GM18526 (cell line): ENCODE results near the gene TRIM26.

Source experiments
- POLR2A ChIP-seq: IDR thresholded peaks from 3 replicates; pipeline ENCODE4 v1.6.1; 2011; ENCODE audit not compliant: insufficient read length; ENCODE audit errors: extremely low read depth

The TRIM26 gene

GRCh38 chr6:30163090-30163917 lies 49.9 kb downstream of the TRIM26 start, which contains the start of gene TRIM15:
TSS of gene TRIM15 (plus strand) at chr6:30163546. CDS start at chr6:30163685, 139 bp downstream.
- no peak for TF ChIP-seq POLR2A

DNA sequence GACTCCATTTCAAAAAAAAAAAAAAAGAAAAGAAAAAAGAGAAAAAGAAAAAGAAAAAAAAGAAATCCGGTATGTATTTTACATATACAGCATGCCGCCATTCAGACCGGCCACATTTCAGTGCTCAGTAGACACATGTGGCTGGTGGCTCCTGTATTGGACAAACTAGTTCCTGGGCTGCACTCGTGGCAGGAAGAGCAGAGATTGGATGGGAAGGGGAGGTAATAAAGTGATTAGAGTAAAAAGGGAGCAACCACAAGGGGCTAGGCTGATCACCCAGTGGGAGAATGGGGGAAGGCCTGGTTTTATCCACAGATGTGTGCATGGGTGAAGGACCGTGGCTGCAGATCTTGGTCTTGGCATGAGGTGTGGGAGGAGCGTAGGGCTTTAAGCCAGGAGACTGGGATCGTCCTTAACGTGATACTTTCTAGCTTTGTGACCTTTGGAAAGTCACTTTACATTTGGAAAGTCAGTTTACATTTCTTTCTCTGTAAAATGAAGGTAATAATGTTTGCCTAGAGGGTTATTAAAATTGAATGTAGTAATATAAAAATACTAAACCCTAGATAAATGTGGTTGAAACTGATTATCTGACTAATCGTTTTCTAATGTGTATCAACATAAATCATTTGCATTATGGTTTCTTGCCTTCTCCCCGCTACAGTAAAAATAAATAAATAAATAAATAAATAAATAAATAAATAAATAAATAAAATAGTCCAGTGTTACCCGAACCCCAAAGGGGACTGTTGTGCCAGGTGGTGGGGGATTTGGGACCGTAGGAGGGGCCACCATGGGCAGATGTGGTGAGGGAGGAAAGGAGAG lies 50.7 kb downstream of the TRIM26 start:
- no peak for TF ChIP-seq POLR2A

- no peak for TF ChIP-seq POLR2A
These were observed 52.2 kb downstream of the TRIM26 start, which contains the start of gene TRIM10 for GRCh38 chr6:30160785-30161531. TSS of gene TRIM10 (minus strand) at chr6:30161211. CDS start at chr6:30160858, 353 bp downstream.

- TF ChIP-seq POLR2A = no peak
These were observed 53.0 kb downstream of the TRIM26 start for GRCh38 chr6:30160008-30160784.

- TF ChIP-seq POLR2A = no peak
These were observed 54.6 kb downstream of the TRIM26 start for GRCh38 chr6:30158475-30159040.

DNA sequence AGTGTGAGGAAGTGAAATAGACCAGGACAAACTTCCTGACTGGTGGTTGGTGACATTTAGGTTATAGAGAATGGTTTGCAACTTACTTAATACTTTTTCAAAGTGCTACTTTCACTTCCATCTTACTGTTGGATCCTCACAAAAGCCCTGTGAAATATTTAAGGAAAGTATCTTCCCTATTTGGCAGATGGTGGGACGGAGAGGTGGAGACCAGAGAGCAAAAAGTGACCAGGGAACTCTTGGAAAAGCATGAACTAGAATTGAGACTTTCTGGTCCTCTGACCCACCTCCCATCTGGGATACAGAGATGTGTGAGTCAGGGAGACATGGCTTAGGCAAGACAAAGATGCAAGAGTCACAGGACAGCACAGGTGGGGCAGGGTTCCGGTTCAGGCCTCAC lies 55.2 kb downstream of the TRIM26 start:
- TF ChIP-seq POLR2A = no peak

DNA sequence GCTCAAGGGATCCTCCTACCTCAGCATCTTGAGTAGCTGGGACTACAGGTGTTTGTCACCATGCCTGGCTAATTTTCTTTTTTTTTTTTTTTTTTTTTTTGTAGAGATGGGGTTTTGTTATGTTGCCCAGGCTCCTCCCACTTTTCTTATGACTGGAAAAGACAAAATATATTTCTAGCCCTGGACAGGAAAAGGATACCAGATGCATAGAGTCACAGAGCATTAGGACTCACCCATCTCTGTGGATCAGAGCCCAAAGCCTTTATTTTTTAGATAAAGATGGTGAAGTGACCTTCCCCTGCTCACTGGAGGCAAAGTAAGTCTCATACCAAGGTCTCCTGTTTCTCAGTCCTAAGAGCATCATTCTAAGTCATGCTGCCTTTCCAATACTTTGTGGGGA lies 55.6 kb downstream of the TRIM26 start:
- TF ChIP-seq POLR2A = no peak

- no peak for TF ChIP-seq POLR2A
These were observed 56.4 kb downstream of the TRIM26 start for GRCh38 chr6:30156774-30157173.

GRCh38 chr6:30156262-30156599 lies 57.0 kb downstream of the TRIM26 start:
- TF ChIP-seq POLR2A = no peak

DNA sequence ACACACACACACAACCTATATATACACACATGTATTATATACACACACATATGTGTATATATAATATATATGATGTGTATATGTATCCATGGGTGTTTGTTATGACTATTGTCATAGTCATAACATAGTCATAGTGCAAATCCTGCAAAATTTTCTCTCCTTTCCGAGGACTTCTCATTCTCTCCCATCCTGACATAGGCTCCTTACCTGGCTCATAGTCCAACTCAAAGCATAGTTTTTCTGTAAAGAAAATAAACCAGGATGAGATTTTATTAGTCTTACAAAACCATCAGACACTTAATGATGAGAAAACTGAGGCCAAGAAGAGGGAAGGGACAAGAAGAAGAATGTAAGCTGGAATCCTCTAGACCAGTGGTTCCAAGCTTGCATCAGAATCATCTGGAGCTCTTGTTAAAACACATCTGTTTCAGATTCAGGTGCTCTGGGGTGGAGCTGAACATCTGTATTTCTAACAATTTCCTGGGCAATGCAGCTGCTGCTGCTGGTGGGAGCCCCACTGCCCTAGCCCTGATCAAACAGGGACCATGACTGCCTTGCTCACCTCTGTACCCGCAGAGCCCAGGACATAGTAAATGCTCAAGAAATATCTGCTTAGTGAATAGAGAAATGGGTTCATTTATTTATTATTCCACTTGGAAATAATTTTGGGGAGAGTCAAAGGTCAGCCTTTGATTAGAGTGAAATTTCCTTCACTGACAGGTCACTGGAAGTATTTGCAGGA lies 57.5 kb downstream of the TRIM26 start:
- no peak for TF ChIP-seq POLR2A

- TF ChIP-seq POLR2A = no peak
These were observed 58.3 kb downstream of the TRIM26 start for GRCh38 chr6:30154709-30155519.

DNA sequence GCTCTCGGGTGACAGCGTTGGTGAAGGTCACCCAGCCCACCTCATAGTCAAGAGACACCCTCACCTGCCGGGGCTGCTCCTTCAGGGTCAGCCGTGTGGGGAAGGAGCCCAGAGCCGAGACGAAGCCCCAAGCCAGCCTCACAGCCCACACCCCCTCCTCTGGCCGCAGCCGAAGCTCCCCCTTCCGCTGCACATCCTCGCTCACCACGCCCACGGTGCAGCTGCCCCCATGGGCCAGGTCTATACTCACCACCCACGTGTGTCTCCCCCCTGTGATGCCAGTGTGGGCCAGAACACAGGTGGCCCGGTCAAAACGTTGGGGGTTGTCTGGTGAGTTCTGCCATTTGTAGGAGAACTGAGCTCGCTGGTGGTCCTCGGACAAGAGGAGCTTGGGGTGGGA lies 59.1 kb downstream of the TRIM26 start:
- TF ChIP-seq POLR2A = no peak

DNA sequence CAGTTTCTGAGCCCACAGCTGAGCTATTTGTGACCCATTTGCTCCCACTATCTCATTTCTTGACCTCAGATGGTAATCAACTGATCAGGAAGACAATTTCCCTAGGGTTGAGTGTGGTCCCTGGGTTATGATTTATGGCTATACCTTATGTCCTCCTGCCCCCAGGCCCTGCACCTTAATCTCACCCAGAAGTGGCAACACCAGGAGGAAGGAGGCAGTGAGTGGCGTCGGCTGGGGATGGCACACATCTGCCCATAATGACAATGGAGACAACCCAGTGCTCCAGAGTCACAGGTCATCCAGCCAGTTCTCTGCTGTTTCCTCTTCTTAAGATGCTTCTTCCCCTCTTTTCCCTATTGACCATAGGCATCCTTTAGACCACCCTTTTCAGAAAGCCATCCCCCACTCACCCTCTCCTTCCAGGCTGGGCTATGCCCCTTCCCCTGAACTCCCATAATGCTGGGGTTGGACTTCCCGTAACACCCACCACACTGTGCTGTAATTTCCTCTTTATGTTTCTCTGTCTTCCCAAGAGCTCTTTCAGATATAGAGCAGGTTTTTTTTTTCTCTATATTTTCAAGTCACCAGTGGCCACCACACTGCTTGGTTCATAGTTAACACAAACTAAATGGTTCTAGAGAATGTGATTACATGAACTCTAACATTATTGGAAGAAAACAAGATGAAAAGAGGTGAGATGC lies 60.1 kb downstream of the TRIM26 start:
- TF ChIP-seq POLR2A = no peak
